Kasumi-1 (cell line): ENCODE results near the gene NAV2.

ENCODE experiments used
- DNase-seq, 2 experiments: peaks; one replicate each; lab custom pipeline; 2025; lab: John Stamatoyannopoulos, UW

Gene NAV2

DNA sequence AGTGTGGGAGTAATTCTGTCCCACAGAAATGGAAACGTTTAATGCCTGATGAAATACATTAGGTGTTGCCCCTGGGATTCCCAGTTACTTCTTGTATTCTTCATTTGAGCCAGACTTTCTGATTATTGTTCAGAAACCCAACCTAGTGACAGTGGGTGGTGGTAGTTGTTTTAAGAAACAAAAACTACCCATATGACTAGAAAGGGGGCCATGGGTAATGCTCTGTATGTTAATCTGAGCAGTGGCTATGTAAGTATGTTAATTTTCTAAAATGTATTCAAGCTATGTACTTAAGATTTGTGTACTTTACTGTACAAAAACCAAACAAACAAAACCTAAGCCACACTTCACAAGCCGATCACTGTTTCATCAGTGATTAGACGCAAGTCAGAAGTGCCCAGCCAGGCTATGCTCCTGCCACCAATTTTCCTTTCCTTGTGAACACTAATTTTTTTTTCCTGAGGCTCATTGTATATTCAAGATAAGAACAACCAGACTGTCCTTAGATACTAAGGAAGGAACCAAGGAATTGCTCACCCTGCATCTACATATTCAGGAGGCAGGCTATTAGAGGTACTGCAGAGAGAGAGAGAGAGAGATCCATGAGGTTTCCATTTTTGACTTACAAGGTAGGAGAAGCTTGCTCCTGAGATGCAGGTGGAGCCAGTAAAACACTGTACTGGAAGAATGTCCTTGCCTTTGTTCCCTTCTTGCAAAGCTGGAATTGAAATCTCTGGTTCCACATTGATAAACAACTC, 324.9 kb downstream of the NAV2 start:
- no peak for DNase-seq

- no peak for DNase-seq
Observed at GRCh38 chr11:20038412-20038811, 325.8 kb downstream of the NAV2 start.

GRCh38 chr11:20038972-20039371, 326.3 kb downstream of the NAV2 start:
- no peak for DNase-seq

GRCh38 chr11:20041499-20041898, 328.9 kb downstream of the NAV2 start:
- DNase-seq = no peak

- DNase-seq = no peak
Observed at GRCh38 chr11:20042045-20042639, 329.5 kb downstream of the NAV2 start.

DNA sequence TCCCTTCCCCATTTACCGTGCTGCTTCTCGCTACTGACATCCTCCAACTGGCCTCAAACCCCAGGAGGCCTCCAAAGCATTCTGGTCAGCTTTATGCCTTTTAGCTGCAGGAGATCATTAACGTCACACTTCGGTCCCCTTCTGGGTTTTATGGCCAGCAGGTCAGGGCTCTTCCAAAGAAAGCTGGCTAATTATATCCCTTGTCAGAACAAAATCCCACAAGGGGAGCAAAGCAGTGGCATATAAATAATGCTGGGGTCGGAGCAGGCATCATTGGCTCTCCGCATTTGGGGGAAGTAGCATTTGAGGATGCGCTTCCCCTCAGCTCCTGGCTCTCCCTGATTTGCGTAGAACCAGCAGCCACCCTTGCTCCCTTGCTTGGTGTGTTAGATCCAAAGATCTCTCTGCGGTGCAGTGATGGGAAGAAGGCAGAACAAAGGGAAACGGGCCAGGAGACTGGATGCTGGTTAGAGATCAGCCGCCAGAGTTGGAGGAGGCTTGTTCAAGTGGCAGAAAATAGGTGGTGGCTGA, 330.2 kb downstream of the NAV2 start:
- DNase-seq = no peak

DNA sequence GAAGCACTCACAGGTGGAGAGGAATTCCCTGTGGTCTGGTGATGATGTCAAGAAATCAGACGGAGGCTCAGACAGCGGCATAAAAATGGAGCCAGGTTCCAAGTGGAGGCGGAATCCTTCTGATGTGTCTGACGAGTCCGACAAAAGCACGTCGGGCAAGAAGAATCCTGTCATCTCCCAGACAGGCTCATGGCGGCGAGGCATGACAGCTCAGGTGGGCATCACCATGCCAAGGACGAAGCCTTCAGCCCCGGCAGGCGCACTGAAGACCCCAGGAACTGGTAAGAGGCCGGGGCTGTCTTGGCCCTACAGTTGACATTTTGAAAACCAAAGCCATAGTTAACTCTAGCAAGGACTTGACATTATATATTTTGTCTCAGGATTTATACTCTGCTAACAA, 331.4 kb downstream of the NAV2 start:
- DNase-seq = no peak

- no peak for DNase-seq
Observed at GRCh38 chr11:20045098-20045688, 332.6 kb downstream of the NAV2 start.

DNA sequence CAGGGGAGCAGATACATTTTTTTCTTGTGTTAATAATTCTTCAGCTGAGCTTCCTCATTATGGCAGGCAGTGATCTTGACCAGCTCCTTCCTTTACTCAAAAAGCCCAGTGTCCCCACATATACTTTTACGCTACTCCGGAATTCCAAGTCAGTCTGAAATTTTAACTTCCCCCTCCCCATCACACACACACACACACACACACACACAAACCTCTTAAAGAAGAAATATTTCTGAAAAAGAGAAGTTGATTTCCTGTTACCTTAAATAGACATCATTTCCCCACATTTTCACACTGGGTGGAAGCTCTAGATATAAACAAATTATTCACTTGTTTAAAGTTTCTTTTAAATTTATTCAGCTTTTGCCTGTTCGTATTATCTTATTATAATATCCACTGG, 333.8 kb downstream of the NAV2 start:
- DNase-seq = no peak

DNA sequence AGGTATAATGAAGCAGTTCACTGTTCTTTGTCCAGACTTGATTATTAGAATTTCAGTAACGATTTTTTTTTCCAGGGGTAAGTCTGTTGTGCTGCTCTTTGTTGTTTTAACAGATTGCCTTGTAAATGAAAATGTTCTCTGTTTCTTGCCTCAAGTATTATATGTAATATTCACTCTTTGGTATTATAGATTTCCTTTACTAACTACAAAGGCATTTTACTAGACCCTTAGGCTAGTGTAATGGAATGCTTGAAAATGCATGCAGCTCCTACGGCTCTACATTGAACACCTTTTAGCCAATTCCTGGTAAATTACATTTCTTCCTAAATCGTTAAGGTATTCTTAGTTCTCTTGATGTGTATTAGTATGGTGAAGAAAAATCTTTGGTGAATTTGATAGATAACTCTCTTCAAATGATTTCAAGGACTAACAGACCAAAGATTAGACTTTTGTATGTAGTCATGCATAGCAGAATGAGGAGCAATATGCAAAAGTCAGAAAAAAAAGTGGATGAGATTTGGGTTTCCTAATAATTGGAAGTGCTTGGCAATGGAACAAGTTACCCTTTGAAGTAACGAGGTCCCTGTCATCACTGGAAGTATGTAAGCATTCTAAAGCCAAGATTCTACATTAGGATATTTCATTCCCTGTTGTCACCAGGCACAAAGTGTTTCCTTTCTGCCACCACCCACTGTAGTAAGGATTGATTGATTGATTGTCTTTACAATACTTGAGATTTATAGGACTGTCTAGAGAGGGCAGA, 334.6 kb downstream of the NAV2 start:
- DNase-seq = no peak

DNA sequence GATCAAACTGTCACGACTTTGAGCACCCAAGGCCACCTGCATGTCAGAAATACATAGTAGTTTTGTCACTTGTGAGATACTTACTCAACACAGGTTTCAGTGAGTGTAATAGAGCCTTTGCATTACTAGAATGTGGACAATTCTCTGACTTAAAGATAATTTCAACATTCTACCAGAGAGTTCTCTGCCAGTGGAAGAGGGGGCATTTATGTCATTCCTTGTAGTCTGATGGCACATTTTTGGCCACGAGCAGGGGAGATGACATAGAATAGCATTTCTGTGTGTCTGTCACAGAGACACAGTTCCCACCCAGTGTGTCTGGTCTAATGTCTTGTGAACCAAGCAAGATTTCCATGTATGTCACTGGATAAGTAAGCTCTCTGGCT, 335.1 kb downstream of the NAV2 start:
- DNase-seq = no peak

DNA sequence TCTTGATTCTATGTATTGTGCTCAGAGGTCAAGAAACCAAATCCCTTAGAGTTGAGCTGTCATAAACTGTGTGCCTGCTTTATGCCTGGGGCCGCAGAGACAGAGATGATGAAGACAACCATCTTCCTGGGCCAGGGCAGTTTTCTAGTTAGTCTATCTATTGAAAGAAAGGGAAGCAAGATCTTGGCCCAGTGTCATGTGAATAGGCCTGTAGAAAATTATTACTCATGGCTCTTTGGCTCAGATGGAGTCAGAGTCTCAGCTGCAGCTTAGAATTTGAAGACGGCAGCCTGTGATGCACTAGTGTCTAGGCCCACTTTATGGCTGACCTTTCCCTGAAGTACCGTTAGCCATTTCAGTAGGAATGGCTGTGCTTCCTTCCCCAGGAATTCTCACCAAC, 335.6 kb downstream of the NAV2 start:
- DNase-seq = no peak

DNA sequence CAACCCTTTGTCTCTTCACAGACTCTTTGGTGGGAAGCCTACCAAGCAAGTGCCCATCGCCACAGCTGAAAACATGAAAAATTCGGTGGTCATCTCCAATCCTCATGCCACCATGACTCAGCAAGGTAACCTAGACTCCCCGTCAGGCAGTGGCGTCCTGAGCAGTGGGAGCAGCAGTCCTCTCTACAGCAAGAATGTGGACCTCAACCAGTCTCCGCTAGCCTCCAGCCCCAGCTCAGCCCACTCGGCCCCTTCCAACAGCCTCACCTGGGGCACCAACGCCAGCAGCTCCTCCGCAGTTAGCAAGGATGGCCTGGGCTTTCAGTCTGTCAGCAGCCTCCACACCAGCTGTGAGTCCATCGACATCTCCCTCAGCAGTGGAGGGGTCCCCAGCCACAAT, 336.1 kb downstream of the NAV2 start:
- no peak for DNase-seq

DNA sequence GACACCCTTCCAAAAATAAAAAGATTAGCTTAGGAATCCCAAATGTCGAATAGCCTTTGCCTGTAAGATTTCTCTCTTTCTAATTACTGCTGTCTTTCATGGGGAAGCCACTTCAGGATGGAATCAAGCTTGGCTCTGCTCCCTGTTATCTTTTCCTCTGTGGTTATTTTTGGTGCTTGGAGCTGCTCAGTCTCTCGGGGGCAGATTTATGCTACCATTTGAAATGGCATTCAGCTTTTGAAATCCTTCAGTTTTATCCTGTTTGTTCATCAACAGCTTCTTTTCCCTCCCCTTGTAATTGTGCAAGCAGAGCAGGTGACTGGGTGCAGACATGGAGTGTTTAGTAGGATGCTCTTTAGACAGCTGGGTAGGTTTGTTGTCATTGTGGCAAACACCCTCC, 336.6 kb downstream of the NAV2 start:
- DNase-seq = no peak

- DNase-seq = no peak
Observed at GRCh38 chr11:20050048-20050447, 337.4 kb downstream of the NAV2 start.

GRCh38 chr11:20050551-20051333, 338.1 kb downstream of the NAV2 start:
- DNase-seq = no peak

GRCh38 chr11:20051469-20052399, 339.1 kb downstream of the NAV2 start:
- no peak for DNase-seq

DNA sequence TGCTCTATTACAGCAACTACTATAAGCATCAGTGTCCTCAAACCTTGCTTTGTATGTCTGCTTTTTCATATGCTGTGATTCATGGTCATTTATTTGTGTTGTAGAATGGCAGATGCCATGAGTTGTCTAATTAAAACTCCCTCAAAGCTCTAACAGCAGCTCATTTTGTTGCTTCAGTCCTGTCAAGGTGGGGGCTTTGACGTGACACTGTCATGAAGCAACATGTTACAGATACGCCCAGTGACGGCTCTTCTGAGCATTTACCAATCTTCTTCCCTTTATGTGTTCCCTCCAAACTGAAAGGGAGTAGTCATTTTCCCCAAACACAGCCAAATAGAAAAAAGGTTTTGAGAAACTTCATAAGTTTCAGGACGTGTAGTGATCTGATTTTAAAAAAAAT, 340.9 kb downstream of the NAV2 start:
- no peak for DNase-seq

- no peak for DNase-seq
Observed at GRCh38 chr11:20054584-20054983, 341.9 kb downstream of the NAV2 start.

DNA sequence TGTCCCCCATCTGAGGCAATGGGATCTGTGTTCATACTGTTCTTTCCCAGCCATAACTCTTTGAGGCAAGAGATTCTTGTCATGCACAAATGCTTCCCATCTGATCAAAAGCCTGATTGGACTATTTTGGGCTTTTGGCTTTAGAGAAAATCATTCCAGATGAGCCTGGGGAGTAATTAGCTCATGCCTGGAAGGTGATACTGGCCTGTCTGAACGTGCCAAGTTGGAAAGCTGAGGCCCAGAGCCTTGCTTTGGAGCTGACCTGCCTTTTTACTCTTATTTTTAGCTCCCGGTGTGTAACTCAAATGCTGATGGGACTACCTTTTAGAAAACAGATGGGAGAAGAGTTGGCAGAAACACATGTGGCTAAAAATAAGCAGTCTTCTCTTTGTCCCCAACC, 342.7 kb downstream of the NAV2 start:
- no peak for DNase-seq
